Esophagus squamous epithelium (tissue), 4 donors: ENCODE results near the gene SETD5.

Source experiments
- POLR2A ChIP-seq, 4 donors: fragments of 450-650 bp; IDR thresholded peaks; one replicate each; pipeline ENCODE4 v1.6.1; 2017; ENCODE audit warnings: antibody characterized with exemption in 4 of 4, mild to moderate bottlenecking in 4 of 4, moderate library complexity in 3 of 4
- TF ChIP-seq, protein P1 (sequence below), 6 experiments: fragments of 450-650 bp in 4 of 6; fragments of 200-600 bp in 2 of 6; sonication (generic) in 2 of 6; IDR thresholded peaks; one replicate each; pipeline ENCODE4 v1.5.1; 2016 to 2019; ENCODE audit warnings: antibody characterized with exemption in 6 of 6, mild to moderate bottlenecking in 4 of 6, moderate library complexity in 4 of 6

DNA sequence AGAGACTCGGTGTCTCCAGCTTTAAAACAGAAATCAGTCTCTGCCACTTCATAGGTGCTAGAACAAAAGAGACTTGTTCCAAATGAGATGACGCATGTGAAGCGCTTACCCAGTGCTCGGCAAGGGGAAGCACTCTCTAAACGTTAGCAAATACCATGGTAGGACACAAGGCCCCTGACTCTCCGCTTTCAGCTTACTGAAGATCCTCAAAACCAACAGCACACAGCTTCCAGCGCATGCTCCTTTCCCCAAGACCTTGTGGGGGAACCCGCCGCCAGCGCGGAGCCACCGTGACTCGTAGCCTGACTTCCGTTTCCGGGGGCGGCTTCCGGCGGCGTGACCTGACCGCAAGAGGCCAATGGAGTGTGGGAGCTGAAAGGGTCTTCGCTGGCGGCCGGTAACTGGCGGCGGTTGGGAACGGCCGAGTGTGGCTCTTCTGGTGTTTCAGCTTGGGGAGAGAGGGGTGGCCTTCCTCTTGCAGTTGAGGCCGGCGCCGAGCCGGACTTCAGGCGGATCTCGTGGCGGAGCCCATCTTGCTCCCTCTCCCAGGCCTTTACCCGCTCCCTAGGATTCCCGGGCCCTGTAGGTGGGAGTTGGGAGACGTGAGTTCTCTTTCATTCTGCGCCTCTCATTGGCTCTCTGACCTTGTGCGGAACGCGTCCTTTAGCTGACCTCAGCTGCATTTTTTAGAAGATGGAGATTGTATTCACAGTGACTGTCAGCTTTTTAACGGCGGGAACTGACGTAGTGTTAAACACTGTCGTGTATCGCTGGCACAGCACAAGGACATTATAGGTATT, 34.5 kb upstream of the SETD5 start, which contains the start of gene THUMPD3:
- TF ChIP-seq, protein P1, sequence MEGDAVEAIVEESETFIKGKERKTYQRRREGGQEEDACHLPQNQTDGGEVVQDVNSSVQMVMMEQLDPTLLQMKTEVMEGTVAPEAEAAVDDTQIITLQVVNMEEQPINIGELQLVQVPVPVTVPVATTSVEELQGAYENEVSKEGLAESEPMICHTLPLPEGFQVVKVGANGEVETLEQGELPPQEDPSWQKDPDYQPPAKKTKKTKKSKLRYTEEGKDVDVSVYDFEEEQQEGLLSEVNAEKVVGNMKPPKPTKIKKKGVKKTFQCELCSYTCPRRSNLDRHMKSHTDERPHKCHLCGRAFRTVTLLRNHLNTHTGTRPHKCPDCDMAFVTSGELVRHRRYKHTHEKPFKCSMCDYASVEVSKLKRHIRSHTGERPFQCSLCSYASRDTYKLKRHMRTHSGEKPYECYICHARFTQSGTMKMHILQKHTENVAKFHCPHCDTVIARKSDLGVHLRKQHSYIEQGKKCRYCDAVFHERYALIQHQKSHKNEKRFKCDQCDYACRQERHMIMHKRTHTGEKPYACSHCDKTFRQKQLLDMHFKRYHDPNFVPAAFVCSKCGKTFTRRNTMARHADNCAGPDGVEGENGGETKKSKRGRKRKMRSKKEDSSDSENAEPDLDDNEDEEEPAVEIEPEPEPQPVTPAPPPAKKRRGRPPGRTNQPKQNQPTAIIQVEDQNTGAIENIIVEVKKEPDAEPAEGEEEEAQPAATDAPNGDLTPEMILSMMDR (IDR thresholded peaks at IDR 0.05): peak in 2 of 6 experiments; percentile 5 to 33
- peak in 2 of 4 donors; percentile 45 to 64 for TF ChIP-seq POLR2A (IDR thresholded peaks at IDR 0.05)
